H1 (cell line): ENCODE data around the gene ATP6V0A4. TPM values are rescaled to one million over a fixed set of nuclear protein-coding genes. Genes with fewer than 3 reads are reported as not detected.

Experiments
- CTCF ChIA-PET: fragments of 300-600 bp; sonication (Branson Sonifier 250); formaldehyde crosslinking; loops from one replicate; lab custom pipeline; 2021; ENCODE audit not compliant: partially characterized antibody; lab: Charles Lee
- POLR2A ChIA-PET: fragments of 300-600 bp; sonication (Branson Sonifier 250); formaldehyde crosslinking; loops from one replicate; lab custom pipeline; 2021; ENCODE audit warnings: inconsistent platforms; ENCODE audit not compliant: partially characterized antibody; lab: Charles Lee
- DNase-seq, 2 experiments: peaks; one replicate each; pipeline versions ENCODE4 v3.0.0 to v3.0.0-alpha.2; 2010 to 2022; ENCODE audit warnings: low spot score in 2 of 2, low read depth in 1 of 2, mixed read lengths in 1 of 2
- FAIRE-seq: peaks from 2 replicates; lab custom pipeline; 2011; peaks lifted over from hg19 to GRCh38; lab: Jason Lieb, UNC
- H2AFZ ChIP-seq: 2 replicates; pipeline ENCODE4 v1.8.1; 2012; ENCODE audit warnings: low read length, inconsistent platforms
- H2AK5ac ChIP-seq: 2 replicates; pipeline ENCODE4 v1.6.1; 2013; ENCODE audit warnings: low read depth, low read length
- H2BK120ac ChIP-seq: replicated peaks from 2 replicates; pipeline ENCODE3; 2013; ENCODE audit warnings: low read depth, low read length, inconsistent platforms
- H2BK12ac ChIP-seq: 2 replicates; pipeline ENCODE4 v1.6.1; 2013; ENCODE audit warnings: low read depth, low read length
- H2BK15ac ChIP-seq: 2 replicates; pipeline ENCODE4 v1.6.1; 2013; ENCODE audit warnings: low read length
- H2BK20ac ChIP-seq: 2 replicates; pipeline ENCODE4 v1.6.1; 2013; ENCODE audit warnings: low read length
- H2BK5ac ChIP-seq: 2 replicates; pipeline ENCODE4 v1.6.1; 2013; ENCODE audit warnings: low read depth, low read length
- H3K14ac ChIP-seq: 2 replicates; pipeline ENCODE4 v1.6.1; 2013; ENCODE audit warnings: inconsistent platforms; ENCODE audit not compliant: insufficient read length
- H3K18ac ChIP-seq: 2 replicates; pipeline ENCODE4 v1.6.1; 2013; ENCODE audit warnings: low read length; ENCODE audit errors: extremely low read depth
- H3K23ac ChIP-seq: 2 replicates; pipeline ENCODE4 v1.6.1; 2013; ENCODE audit warnings: inconsistent platforms; ENCODE audit not compliant: insufficient read length
- H3K23me2 ChIP-seq: 2 replicates; pipeline ENCODE4 v1.6.1; 2013; ENCODE audit warnings: low read depth, low read length
- H3K27ac ChIP-seq: 2 replicates; pipeline ENCODE4 v1.6.1; 2011; ENCODE audit warnings: low read depth, low read length, inconsistent platforms
- H3K27me3 ChIP-seq, 4 experiments: replicated peaks in 1 of 4; 1 replicate in 1 of 4; 2 replicates in 3 of 4; pipeline versions ENCODE4 v1.6.1 to v1.8.1; 2011 to 2013; ENCODE audit warnings: low read length in 3 of 4, mild to moderate bottlenecking in 3 of 4, inconsistent platforms in 2 of 4, mixed read lengths in 2 of 4, moderate library complexity in 1 of 4; ENCODE audit not compliant: control insufficient read depth in 3 of 4, insufficient read depth in 3 of 4; ENCODE audit errors: extremely low read depth in 1 of 4
- H3K36me3 ChIP-seq, 4 experiments: 2 replicates each; pipeline versions ENCODE4 v1.6.1 to v1.8.1; 2011 to 2013; ENCODE audit warnings: mild to moderate bottlenecking in 4 of 4, low read length in 3 of 4, moderate library complexity in 2 of 4, control low read depth in 1 of 4, inconsistent platforms in 1 of 4; ENCODE audit not compliant: insufficient read depth in 4 of 4, control insufficient read depth in 2 of 4
- H3K4ac ChIP-seq: replicated peaks from 2 replicates; pipeline ENCODE3; 2013; ENCODE audit warnings: low read length, low read depth, mixed read lengths, inconsistent platforms; ENCODE audit not compliant: insufficient read length
- H3K4me1 ChIP-seq, 4 experiments: replicated peaks in 1 of 4; 1 replicate in 1 of 4; 2 replicates in 3 of 4; pipeline versions ENCODE4 v1.6.1 to v1.8.1; 2011 to 2013; ENCODE audit warnings: low read length in 3 of 4, inconsistent platforms in 2 of 4, mixed read lengths in 1 of 4; ENCODE audit not compliant: insufficient read depth in 4 of 4, control insufficient read depth in 3 of 4
- H3K4me2 ChIP-seq, 2 experiments: 2 replicates each; pipeline versions ENCODE4 v1.6.1 to v1.8.1; 2011 to 2013; ENCODE audit warnings: low read depth in 2 of 2, low read length in 2 of 2, control low read depth in 1 of 2, inconsistent platforms in 1 of 2, mild to moderate bottlenecking in 1 of 2; ENCODE audit not compliant: insufficient read depth in 1 of 2
- H3K4me3 ChIP-seq, 4 experiments: fragments of 200-600, 300-600 bp in 1 of 4; sonication (generic), shearing (Covaris generic), sonication (Bioruptor Twin) in 1 of 4; 2 replicates each; pipeline versions ENCODE4 v1.5.1 to v1.8.1; 2011 to 2016; ENCODE audit warnings: low read length in 4 of 4, low read depth in 3 of 4, control low read depth in 2 of 4, inconsistent platforms in 2 of 4, mild to moderate bottlenecking in 2 of 4, mixed read lengths in 1 of 4, moderate library complexity in 1 of 4; ENCODE audit not compliant: insufficient read depth in 2 of 4; ENCODE audit errors: extremely low read depth in 1 of 4
- H3K56ac ChIP-seq: replicated peaks from 2 replicates; pipeline ENCODE3; 2013; ENCODE audit warnings: low read depth, mild to moderate bottlenecking, mixed read lengths, low read length, inconsistent platforms; ENCODE audit not compliant: insufficient read length
- H3K79me1 ChIP-seq: 2 replicates; pipeline ENCODE4 v1.6.1; 2013; ENCODE audit warnings: low read depth, low read length, control low read depth
- H3K79me2 ChIP-seq, 2 experiments: 2 replicates each; pipeline versions ENCODE4 v1.6.1 to v1.8.1; 2012 to 2013; ENCODE audit warnings: low read length in 2 of 2, mild to moderate bottlenecking in 2 of 2, inconsistent platforms in 1 of 2; ENCODE audit not compliant: insufficient read depth in 2 of 2, control insufficient read depth in 1 of 2
- H3K9ac ChIP-seq, 4 experiments: replicated peaks in 1 of 4; 1 replicate in 1 of 4; 2 replicates in 3 of 4; pipeline versions ENCODE4 v1.6.1 to v1.8.1; 2011 to 2013; ENCODE audit warnings: low read depth in 3 of 4, low read length in 3 of 4, control low read depth in 2 of 4, mild to moderate bottlenecking in 2 of 4, moderate library complexity in 2 of 4, inconsistent platforms in 1 of 4; ENCODE audit errors: extremely low read depth in 1 of 4
- H3K9me3 ChIP-seq, 2 experiments: 2 replicates each; pipeline versions ENCODE4 v1.6.1 to v1.8.1; 2012 to 2013; ENCODE audit warnings: mild to moderate bottlenecking in 2 of 2, moderate library complexity in 2 of 2, control low read depth in 1 of 2, inconsistent platforms in 1 of 2, low read depth in 1 of 2, low read length in 1 of 2, mixed read lengths in 1 of 2; ENCODE audit not compliant: insufficient read depth in 2 of 2
- H4K20me1 ChIP-seq, 2 experiments: replicated peaks in 1 of 2; 2 replicates each; pipeline versions ENCODE3 to v1.8.1; 2011 to 2013; ENCODE audit warnings: inconsistent platforms in 2 of 2, low read length in 2 of 2, mild to moderate bottlenecking in 1 of 2; ENCODE audit not compliant: insufficient read depth in 2 of 2, control insufficient read depth in 1 of 2
- H4K5ac ChIP-seq: 2 replicates; pipeline ENCODE4 v1.6.1; 2013; ENCODE audit warnings: low read length, low read depth, mixed read lengths, inconsistent platforms; ENCODE audit not compliant: insufficient read length
- H4K8ac ChIP-seq: 2 replicates; pipeline ENCODE4 v1.8.0; 2013; ENCODE audit warnings: mild to moderate bottlenecking, moderate library complexity, low read length, inconsistent platforms; ENCODE audit not compliant: insufficient read depth; ENCODE audit errors: extremely low read depth
- H4K91ac ChIP-seq: replicated peaks from 2 replicates; pipeline ENCODE3; 2013; ENCODE audit warnings: low read length, mixed read lengths, inconsistent platforms; ENCODE audit not compliant: insufficient read length
- SIRT6 ChIP-seq: IDR thresholded peaks from one replicate; pipeline ENCODE4 v1.7.1; 2012; ENCODE audit warnings: low read length, inconsistent platforms
- whole genome bisulfite sequencing, 2 experiments: shearing (Covaris generic) in 1 of 2; methylation state at CpG; one replicate each; pipeline versions ENCODE4 v1.1.6 to v1.1.7; 2013 to 2015; ENCODE audit warnings: low lambda C conversion rate in 2 of 2, mixed read lengths in 2 of 2, inconsistent platforms in 1 of 2, low coverage in 1 of 2, missing lambda C conversion rate in 1 of 2; ENCODE audit not compliant: insufficient replicate concordance in 2 of 2, insufficient coverage in 1 of 2, insufficient read length in 1 of 2; ENCODE audit errors: extremely low coverage in 1 of 2, missing lambda C conversion rate in 1 of 2; 5-methylcytosine and 5-hydroxymethylcytosine counted together
- polyA plus RNA-seq, 7 experiments: library from polyadenylated mRNA; depleted of rRNA in 3 of 7; stranded (reverse) in 5 of 7; unstranded in 2 of 7; fragments of >200 nt in 5 of 7; fragments of 200-250 nt in 2 of 7; gene quantifications; 1 replicate in 5 of 7; 2 replicates in 1 of 7; 4 replicates in 1 of 7; pipeline versions ENCODE4 v1.2.1 to v1.2.3, GENCODE V29; 2011 to 2013; ENCODE audit warnings: missing spikeins in 2 of 7, mixed read lengths in 2 of 7
- total RNA-seq: library from RNA; stranded (reverse); fragmentation: NEBNext Ultra II Directional; extraction: Animal tissue kit (Norgen Biotek cat#: 25700); gene quantifications from 2 replicates; pipeline ENCODE4 v1.2.1, GENCODE V29; 2021

The ATP6V0A4 gene
- total and polyA plus RNA-seq, 2 of the 8 experiments (the other 6 are each of a cell fraction or from before 2014, with no cell fraction given) = 0.47 to 1.6 TPM

DNA sequence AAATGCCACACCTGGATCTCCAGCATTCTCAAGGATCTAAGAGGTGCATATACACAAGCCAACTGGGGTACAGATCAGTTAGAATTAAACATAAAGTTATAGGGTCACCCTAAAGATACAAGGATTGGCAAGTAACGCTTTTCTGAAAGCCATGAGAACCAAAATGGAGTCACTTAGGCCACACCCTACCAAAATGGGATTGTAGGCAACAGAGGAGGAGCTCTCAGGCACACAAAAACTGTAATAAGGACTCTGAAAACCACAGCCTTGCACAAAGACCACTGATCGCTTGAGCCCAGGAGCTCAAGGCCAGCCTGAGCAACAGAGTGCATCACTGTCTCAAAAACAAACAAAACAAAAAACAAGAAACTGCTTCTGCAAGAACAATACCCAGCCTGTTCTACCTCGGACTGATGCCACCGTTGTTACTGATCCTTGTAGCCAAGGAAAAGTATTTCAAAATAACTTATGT, 132.3 kb downstream of the ATP6V0A4 start:
- H3K4me2 ChIP-seq = peak overlapping the region; percentile 50 to 60; a peak in 2 of 4 replicates
- no peak overlapping the region for H2AFZ ChIP-seq
- no peak overlapping the region for H2AK5ac ChIP-seq
- H3K4me3 ChIP-seq = no peak overlapping the region
- H4K5ac ChIP-seq = no peak overlapping the region
- H4K91ac ChIP-seq = no peak overlapping the region
- H4K20me1 ChIP-seq = no peaks in the 10 kb centered on the region
- DNase-seq (no peak), FAIRE-seq (no peak)
- no peaks in the 10 kb centered on the region for H3K79me1 ChIP-seq
- ChIA-PET POLR2A (no interaction called here), CTCF (interaction anchor here (0.6 to 2.6 kb wide), 4 partner anchors 20 to 655 kb away, joined by 3 to 15 read pairs (median 6); no protein-coding TSS in a partner anchor)
- H3K18ac ChIP-seq = peak overlapping the region; percentile 44
- H2BK15ac ChIP-seq = no peak overlapping the region
- no peaks in the 10 kb centered on the region; a peak in 2 of 7 replicates for H3K27me3 ChIP-seq
- H3K23ac ChIP-seq = no peak overlapping the region
- peak overlapping the region; percentile 46 for H3K4ac ChIP-seq
- H3K4me1 ChIP-seq = peaks cover 7 to 39% (median 19%) of the 10 kb centered on the region in 4 experiments
- H3K79me2 ChIP-seq = no peaks in the 10 kb centered on the region
- H3K56ac ChIP-seq = no peak overlapping the region
- 83% methylated on average over 4 of the region's 4 CpGs; no CpG with 5 or more reads in 1 of the 2 experiments for whole genome bisulfite sequencing, 2 experiments
- H3K36me3 ChIP-seq = no peaks in the 10 kb centered on the region
- H4K8ac ChIP-seq = no peak overlapping the region
- H2BK5ac ChIP-seq = no peak overlapping the region
- H3K27ac ChIP-seq = no peak overlapping the region
- no peaks in the 10 kb centered on the region; the same call in 1 of the 2 replicates for H3K23me2 ChIP-seq
- no peak overlapping the region for H2BK20ac ChIP-seq
- peaks cover 0 to 4% of the 10 kb centered on the region in 2 experiments; a peak in 1 of 4 replicates for H3K9me3 ChIP-seq
- 0 out of 2 replicates have a peak overlapping the region, but pooled peaks have one; percentile 1 for H2BK12ac ChIP-seq
- H3K9ac ChIP-seq = no peak overlapping the region
- H2BK120ac ChIP-seq = no peak overlapping the region
- H3K14ac ChIP-seq = no peak overlapping the region
- TF ChIP-seq SIRT6 = no peak
